HG02885 (cell line): ENCODE results near the gene RNF121.

Experiments used
- ATAC-seq: cut with Tn5 transposase; IDR thresholded peaks from one replicate; pipeline ENCODE4 v1.9.1; 2021; ENCODE audit warnings: mild to moderate bottlenecking; ENCODE audit not compliant: unreplicated experiment, poor library complexity

The RNF121 gene

DNA sequence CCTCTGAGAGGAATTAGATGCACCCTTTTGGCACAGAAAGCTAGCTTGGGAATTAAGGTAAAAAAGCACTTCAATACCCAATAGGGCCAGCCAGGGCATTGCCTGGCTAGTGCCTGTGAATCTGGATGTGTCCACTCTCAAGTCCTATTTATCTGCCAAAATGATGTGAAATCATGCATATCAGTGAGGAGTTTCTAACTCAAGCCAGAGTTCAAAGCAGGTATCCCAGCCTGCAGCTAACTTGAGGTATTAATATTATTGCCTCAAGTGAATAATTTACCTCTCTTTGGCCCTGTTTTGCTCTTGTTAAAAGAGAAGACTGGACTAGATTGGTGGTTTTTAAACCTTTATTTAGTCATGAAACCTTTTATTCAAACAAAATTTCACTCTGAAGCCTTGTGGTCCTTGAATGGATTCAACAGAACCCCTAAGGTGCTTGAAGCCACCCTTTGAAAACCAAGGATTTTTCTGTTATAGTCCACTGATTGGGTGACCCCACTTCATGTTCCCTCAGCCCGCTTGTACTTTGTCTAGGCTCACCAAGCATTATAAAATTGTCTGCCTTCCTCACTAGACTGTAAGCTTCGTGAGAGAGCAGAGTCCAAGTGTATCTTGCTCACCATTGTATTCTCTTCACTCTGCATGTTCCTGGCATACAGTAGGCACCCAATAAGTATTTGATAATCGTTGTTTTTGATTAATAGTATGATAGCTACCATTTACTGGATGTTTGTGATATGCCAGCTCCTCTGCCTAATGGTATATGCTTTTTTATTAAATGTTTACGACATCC is 4.5 kb downstream of the RNF121 start:
- no peak for ATAC-seq

DNA sequence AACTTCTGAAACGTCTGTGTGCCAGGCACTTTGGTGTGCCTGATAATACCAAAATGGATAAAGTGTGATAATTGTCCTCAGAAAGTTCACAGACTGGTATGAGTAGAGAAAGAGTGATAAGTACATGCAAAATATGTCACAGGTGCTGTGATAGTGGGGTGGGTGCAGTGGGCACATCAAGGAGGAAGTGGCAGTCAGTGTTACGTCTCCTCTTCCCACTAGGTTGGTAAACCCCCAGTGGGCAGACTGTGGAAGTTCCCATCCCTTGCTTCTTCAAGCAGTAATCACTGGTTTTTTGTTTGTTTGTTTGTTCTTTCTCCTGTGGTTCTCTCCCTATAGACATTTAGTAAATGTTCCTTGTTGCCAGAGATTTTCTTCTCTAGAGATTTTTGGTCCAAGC is 5.4 kb downstream of the RNF121 start:
- no peak for ATAC-seq

- no peak for ATAC-seq
These were observed 6.6 kb downstream of the RNF121 start for GRCh38 chr11:71935338-71935925.

GRCh38 chr11:71936825-71937224 is 8.0 kb downstream of the RNF121 start:
- ATAC-seq = no peak

DNA sequence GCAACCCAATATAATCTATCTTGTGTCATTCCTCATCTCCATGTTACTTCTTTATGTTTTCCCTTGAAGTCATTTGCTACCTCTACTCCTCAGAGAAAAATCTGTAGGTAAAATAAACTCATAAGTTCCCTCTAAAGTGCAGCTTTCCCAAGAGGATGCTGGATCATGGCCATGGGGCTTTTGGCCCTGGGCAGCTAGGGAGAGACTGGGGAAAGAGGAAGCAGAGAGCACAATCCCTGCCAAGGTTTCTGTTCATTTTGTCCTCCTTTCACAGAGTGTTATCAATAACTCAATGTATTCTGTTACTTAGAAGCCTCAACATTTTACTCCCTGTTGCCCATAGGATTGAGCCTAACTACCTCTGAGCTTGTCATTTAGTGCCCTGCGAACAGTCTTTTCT is 9.0 kb downstream of the RNF121 start:
- no peak for ATAC-seq

GRCh38 chr11:71940561-71941219 is 11.8 kb downstream of the RNF121 start:
- ATAC-seq = no peak

- ATAC-seq = no peak
These were observed 17.3 kb downstream of the RNF121 start for GRCh38 chr11:71946144-71946571.

- no peak for ATAC-seq
These were observed 18.7 kb downstream of the RNF121 start for GRCh38 chr11:71947498-71947897.

DNA sequence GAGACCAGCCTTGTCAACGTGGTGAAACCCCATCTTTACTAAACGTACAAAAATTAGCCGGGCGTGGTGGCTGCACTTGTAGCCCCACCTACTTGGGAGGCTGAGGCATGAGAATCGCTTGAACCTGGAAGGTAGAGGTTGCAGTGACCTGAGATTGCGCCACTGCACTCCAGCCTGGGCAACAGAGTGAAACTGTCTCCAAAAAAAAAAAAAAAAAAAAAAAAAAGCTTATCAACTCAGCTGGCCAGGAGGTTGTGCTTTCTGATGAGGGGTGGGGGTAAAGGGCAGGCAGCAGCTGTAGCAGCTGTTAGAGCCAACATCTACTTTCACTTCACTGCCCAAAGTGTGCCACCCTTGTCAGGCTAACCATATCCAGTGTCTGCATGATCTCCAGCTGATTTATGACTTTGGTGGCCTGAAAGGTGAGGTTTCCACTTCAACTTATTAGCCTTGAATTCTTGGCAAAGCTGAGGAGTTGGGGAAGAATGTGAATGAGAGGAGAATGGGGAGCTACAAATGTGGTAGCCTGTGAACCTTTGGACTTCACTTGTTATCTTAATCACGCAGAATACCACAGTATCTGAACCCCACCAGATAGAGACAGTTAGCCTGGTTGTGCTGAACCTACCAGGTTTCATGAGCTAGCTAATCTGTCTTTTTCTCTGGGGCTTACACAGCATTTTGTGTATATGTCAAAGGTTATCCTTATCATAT is 19.6 kb downstream of the RNF121 start:
- ATAC-seq = no peak

GRCh38 chr11:71949034-71949433 is 20.2 kb downstream of the RNF121 start:
- ATAC-seq = no peak

GRCh38 chr11:71951741-71952310 is 23.0 kb downstream of the RNF121 start:
- no peak for ATAC-seq

DNA sequence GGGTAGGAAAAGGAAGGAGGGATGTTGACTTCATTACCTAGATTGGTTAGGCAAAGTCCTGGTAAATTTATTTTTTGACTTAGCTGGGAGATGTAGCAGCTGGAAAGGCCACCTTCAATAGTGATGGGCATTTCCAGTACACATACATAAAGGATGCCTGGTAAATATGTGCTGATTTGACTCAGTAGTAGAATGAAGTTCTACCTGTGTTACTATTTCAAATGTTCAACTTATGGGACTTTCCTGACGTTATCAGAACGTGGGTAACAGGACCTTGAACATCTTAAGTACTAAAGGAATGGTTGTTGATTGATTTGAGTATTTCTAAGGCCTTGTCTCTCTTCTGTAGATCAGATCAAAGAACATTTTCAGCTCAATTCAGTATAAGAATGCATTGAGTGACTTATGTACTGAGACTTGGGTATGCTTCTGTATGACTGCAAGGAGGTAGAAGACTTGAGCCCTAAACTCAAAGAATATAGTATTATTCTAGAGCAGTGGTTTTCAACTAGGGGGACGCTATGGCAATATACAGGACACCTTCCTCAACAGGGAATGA is 27.1 kb downstream of the RNF121 start:
- no peak for ATAC-seq

GRCh38 chr11:71962428-71963038 is 33.7 kb downstream of the RNF121 start:
- ATAC-seq = no peak

GRCh38 chr11:71963468-71963867 is 34.6 kb downstream of the RNF121 start:
- no peak for ATAC-seq

DNA sequence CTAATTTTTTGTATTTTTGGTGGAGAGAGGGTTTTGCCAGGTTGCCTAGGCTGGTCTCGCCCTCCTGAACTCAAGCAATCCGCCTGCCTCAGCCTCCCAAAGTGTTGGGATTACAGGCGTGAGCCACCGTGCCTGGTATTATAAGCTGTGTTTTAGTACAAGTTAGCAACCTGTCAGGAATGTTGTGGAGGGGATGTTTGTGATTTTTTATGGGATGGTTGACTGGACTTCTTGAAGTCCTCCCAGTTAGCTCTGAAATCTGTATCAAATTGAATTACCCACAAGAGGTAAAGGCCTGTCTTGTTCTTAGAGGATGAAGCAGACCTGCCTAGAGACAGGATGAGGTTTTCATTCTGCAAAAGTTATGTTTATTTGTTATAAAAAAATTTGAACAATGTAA is 35.8 kb downstream of the RNF121 start:
- no peak for ATAC-seq

DNA sequence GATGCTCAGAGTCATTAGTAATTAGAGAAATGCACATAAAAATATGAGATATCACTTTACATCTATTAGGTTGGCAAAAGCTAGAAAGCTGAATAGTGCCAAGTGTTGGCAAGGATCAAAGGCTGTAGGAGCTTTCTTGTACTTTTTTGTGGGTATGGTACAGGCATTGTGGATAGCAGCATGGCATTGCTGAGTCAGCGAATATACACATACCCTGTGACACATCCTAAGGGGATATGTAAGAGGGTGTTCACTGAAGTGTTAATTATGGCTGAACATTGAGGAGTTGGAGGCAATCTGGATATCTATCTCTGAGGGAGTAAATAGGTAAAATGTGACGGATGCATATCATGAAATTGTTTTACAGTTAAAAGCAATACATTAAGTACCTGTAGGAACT is 42.8 kb downstream of the RNF121 start:
- ATAC-seq = no peak

DNA sequence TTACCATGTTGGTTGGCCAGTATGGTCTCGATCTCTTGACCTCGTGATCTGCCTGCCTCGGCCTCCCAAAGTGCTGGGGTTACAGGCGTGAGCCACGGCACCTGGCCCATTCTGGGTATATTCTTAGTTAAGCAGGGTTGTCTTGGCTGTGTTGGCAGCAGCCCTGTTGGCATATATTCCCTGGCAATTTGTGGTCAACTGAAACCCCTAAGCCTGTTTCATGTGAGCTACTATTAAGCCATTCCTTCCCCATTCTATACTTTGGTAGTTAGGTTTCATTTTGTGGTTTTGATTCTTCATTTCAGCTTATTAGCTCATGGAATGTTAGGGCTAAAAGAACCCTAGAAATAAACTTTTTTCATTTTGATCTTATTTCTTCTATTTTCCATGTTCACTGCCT is 47.7 kb downstream of the RNF121 start:
- no peak for ATAC-seq

GRCh38 chr11:71977090-71977489 is 48.2 kb downstream of the RNF121 start:
- ATAC-seq = no peak

DNA sequence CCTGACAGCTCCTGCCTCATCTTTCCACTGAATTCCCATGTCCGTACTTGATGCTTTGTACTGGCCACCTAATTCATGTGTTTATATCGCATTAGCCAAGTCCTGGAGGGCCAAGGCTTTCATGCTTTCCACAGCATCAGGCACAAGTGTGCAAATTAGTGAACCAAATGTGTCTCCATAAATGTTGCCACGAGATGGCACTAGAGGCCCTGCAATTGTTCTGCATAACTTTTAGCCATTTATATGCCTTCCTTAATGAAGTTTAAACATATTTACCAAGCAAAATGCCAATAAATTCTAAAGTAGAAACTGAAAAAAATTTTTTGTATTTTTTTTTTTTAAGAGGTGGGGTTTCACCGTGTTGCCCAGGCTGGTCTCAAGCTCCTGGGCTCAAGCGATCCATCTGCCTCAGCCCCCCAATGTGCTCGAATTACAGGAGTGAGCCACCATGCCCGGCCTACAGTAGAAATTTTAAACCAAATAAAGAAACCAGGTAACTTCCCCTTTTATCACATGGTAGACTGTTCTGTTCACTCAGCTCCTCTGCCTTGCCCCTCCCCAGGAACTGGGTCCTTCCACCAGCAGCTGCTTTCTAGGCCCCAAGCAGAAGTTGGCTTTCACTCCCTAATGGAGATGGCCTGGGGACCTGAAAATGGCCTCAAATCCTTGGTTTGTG is 49.0 kb downstream of the RNF121 start:
- ATAC-seq = no peak
